CD14-positive monocyte (primary cell): Measurements from ENCODE around the gene ITGB2. TPM values are rescaled to one million over a fixed set of nuclear protein-coding genes. Genes with fewer than 3 reads are reported as not detected.

Experiments used
- DNase-seq, 3 donors: peaks; one replicate each; pipeline ENCODE4 v3.0.0-alpha.2; 2011 to 2022
- H2AFZ ChIP-seq: 2 replicates; pipeline ENCODE4 v1.6.0; 2012; ENCODE audit warnings: mild to moderate bottlenecking, low read depth, low read length, inconsistent platforms; ENCODE audit not compliant: insufficient read depth, poor library complexity, severe bottlenecking
- H3K27ac ChIP-seq, 2 donors: 1 replicate in 1 of 2; 2 replicates in 1 of 2; pipeline ENCODE4 v1.5.1; 2012 to 2013; ENCODE audit warnings: low read length in 2 of 2, control low read depth in 1 of 2, inconsistent platforms in 1 of 2, low read depth in 1 of 2, mild to moderate bottlenecking in 1 of 2
- H3K27me3 ChIP-seq, 2 donors: one replicate each; pipeline versions ENCODE4 v1.6.0 to v1.6.1; 2011 to 2013; ENCODE audit warnings: low read length in 2 of 2; ENCODE audit not compliant: control insufficient read depth in 2 of 2, insufficient read depth in 2 of 2
- H3K36me3 ChIP-seq, 2 donors: replicated peaks in 1 of 2; 1 replicate in 1 of 2; 2 replicates in 1 of 2; pipeline versions ENCODE4 v1.5.1 to v1.6.1; 2012 to 2013; ENCODE audit warnings: low read length in 2 of 2, control low read depth in 1 of 2, inconsistent platforms in 1 of 2, mild to moderate bottlenecking in 1 of 2; ENCODE audit not compliant: insufficient read depth in 2 of 2, control insufficient read depth in 1 of 2
- H3K4me1 ChIP-seq, 2 donors: 1 replicate in 1 of 2; 2 replicates in 1 of 2; pipeline versions ENCODE4 v1.5.1 to v1.6.1; 2012 to 2013; ENCODE audit warnings: low read length in 2 of 2, control low read depth in 1 of 2, inconsistent platforms in 1 of 2, mild to moderate bottlenecking in 1 of 2, moderate library complexity in 1 of 2; ENCODE audit not compliant: insufficient read depth in 2 of 2, control insufficient read depth in 1 of 2
- H3K4me2 ChIP-seq: replicated peaks from 2 replicates; pipeline ENCODE3; 2012; ENCODE audit warnings: low read length, moderate library complexity, mild to moderate bottlenecking; ENCODE audit not compliant: poor library complexity, severe bottlenecking; ENCODE audit errors: extremely low read depth
- H3K4me3 ChIP-seq, 3 experiments: fragments of 200-600 bp in 1 of 3; sonication (generic) in 1 of 3; replicated peaks in 1 of 3; 1 replicate in 2 of 3; 2 replicates in 1 of 3; pipeline ENCODE4 v1.5.1; 2011 to 2013; ENCODE audit warnings: low read length in 3 of 3, mild to moderate bottlenecking in 3 of 3, control low read depth in 2 of 3, low read depth in 2 of 3, inconsistent platforms in 1 of 3, moderate library complexity in 1 of 3
- H3K79me2 ChIP-seq: 2 replicates; pipeline ENCODE4 v1.6.0; 2012; ENCODE audit warnings: mild to moderate bottlenecking, control low read depth, inconsistent platforms, low read length, moderate library complexity; ENCODE audit not compliant: insufficient read depth
- H3K9ac ChIP-seq: 2 replicates; pipeline ENCODE4 v1.6.0; 2017; ENCODE audit warnings: low read length, mild to moderate bottlenecking; ENCODE audit not compliant: insufficient read depth, poor library complexity, severe bottlenecking
- H3K9me3 ChIP-seq, 2 donors: replicated peaks in 1 of 2; 1 replicate in 1 of 2; 2 replicates in 1 of 2; pipeline versions ENCODE4 v1.5.1 to v1.6.1; 2012 to 2013; ENCODE audit warnings: low read length in 2 of 2, control low read depth in 1 of 2; ENCODE audit not compliant: control insufficient read depth in 1 of 2, insufficient read depth in 1 of 2
- H4K20me1 ChIP-seq: 2 replicates; pipeline ENCODE4 v1.6.0; 2012; ENCODE audit warnings: mild to moderate bottlenecking, low read length, control low read depth, moderate library complexity; ENCODE audit not compliant: insufficient read depth
- H3K27ac Mint-ChIP-seq, 7 donors: one replicate each; pipeline ENCODE4 v1.8.0; 2020; ENCODE audit warnings: mild to moderate bottlenecking in 7 of 7, mixed read lengths in 7 of 7, moderate library complexity in 6 of 7, inconsistent platforms in 2 of 7
- H3K27me3 Mint-ChIP-seq, 3 donors: one replicate each; pipeline ENCODE4 v1.8.0; 2021 to 2022; ENCODE audit warnings: low read depth in 3 of 3, mild to moderate bottlenecking in 3 of 3, mixed read lengths in 3 of 3, moderate library complexity in 3 of 3, inconsistent platforms in 1 of 3
- H3K36me3 Mint-ChIP-seq, 2 donors: one replicate each; pipeline ENCODE4 v1.8.0; 2020; ENCODE audit warnings: mixed read lengths in 2 of 2, inconsistent platforms in 1 of 2, mild to moderate bottlenecking in 1 of 2
- H3K4me1 Mint-ChIP-seq: one replicate; pipeline ENCODE4 v1.8.0; 2020; ENCODE audit warnings: mild to moderate bottlenecking, mixed read lengths
- H3K4me3 Mint-ChIP-seq, 2 donors: one replicate each; pipeline ENCODE4 v1.8.0; 2020; ENCODE audit warnings: mild to moderate bottlenecking in 2 of 2, mixed read lengths in 2 of 2, moderate library complexity in 1 of 2
- H3K9me3 Mint-ChIP-seq, 7 donors: one replicate each; pipeline ENCODE4 v1.8.0; 2020 to 2022; ENCODE audit warnings: mixed read lengths in 7 of 7, mild to moderate bottlenecking in 6 of 7, moderate library complexity in 6 of 7, inconsistent platforms in 2 of 7
- WGBS: methylation state at CpG from one replicate; pipeline ENCODE4 v1.1.5; 2013; ENCODE audit warnings: missing lambda C conversion rate; ENCODE audit not compliant: insufficient coverage; 5-methylcytosine and 5-hydroxymethylcytosine counted together
- intact Hi-C, 2 donors: fragments of 100-400 bp; cut with micrococcal nuclease; formaldehyde crosslinking; loops; one replicate each; pipeline versions ENCODE4 v1.15.0 to v1.15.1; 2023
- polyA plus RNA-seq, 3 donors: library from polyadenylated mRNA; depleted of rRNA in 1 of 3; unstranded in 2 of 3; stranded (reverse) in 1 of 3; fragments of 300-500 nt in 2 of 3; fragments of >200 nt in 1 of 3; fragmentation: Illumina TruSeq in 2 of 3; gene quantifications; 1 replicate in 2 of 3; 2 replicates in 1 of 3; pipeline ENCODE4 v1.2.3, GENCODE V29; 2012 to 2021
- TF ChIP-seq, protein P1 (sequence below): fragments of 200-600 bp; IDR thresholded peaks from one replicate; pipeline ENCODE4 v1.8.0; 2022; ENCODE audit warnings: antibody characterized with exemption, mild to moderate bottlenecking

Gene ITGB2
- polyA plus RNA-seq, 3 donors, result 1,470 to 1,628 (median 1,602) TPM

- Histone ChIP-seq H3K4me2 (peak overlapping the region; percentile 33), H3K4me3 (peak overlapping the region in 1 of 3 experiments; percentile 45), H3K27me3 (no peaks in the 10 kb centered on the region), H3K4me1 (peaks cover 99 to 100% of the 10 kb centered on the region in 2 donors), H3K9ac (no peak overlapping the region), H3K9me3 (no peaks in the 10 kb centered on the region), H3K79me2 (peaks cover 98% of the 10 kb centered on the region), H3K27ac (peak overlapping the region; percentile 69 to 81), H3K36me3 (peaks cover 62 to 66% of the 10 kb centered on the region in 2 donors), H4K20me1 (peaks cover 99% of the 10 kb centered on the region), H2AFZ (no peak overlapping the region)
- TF ChIP-seq, protein P1, sequence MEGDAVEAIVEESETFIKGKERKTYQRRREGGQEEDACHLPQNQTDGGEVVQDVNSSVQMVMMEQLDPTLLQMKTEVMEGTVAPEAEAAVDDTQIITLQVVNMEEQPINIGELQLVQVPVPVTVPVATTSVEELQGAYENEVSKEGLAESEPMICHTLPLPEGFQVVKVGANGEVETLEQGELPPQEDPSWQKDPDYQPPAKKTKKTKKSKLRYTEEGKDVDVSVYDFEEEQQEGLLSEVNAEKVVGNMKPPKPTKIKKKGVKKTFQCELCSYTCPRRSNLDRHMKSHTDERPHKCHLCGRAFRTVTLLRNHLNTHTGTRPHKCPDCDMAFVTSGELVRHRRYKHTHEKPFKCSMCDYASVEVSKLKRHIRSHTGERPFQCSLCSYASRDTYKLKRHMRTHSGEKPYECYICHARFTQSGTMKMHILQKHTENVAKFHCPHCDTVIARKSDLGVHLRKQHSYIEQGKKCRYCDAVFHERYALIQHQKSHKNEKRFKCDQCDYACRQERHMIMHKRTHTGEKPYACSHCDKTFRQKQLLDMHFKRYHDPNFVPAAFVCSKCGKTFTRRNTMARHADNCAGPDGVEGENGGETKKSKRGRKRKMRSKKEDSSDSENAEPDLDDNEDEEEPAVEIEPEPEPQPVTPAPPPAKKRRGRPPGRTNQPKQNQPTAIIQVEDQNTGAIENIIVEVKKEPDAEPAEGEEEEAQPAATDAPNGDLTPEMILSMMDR, result no peak
- Mint-ChIP-seq H3K27ac (peak overlapping the region; percentile 73 to 95 (median 92)), H3K36me3 (peaks cover 44 to 68% of the 10 kb centered on the region in 2 donors), H3K4me3 (peak overlapping the region in 1 of 2 donors; percentile 53), H3K27me3 (peaks cover 0 to 4% (median 2%) of the 10 kb centered on the region in 3 donors), H3K9me3 (no peaks in the 10 kb centered on the region), H3K4me1 (peaks cover 88% of the 10 kb centered on the region)
- DNase-seq, result no peak
- intact Hi-C loops, result loop anchor here in 1 of 2 donors (5.0 kb wide), 1 partner anchor 37 kb away; the partner anchor contains the start of gene PTTG1IP
- 93% methylated on average over 20 of the region's 21 CpGs for WGBS
Observed at GRCh38 chr21:44908908-44909307, 11.8 kb downstream of the ITGB2 start.

- intact Hi-C loops, result loop anchor here in 1 of 2 donors (5.0 kb wide), 1 partner anchor 36 kb away; the partner anchor contains the start of gene PTTG1IP
- no peaks in the 10 kb centered on the region for H3K9me3 Mint-ChIP-seq
- TF ChIP-seq, protein P1, result no peak
- Histone ChIP-seq H3K4me2 (peak overlapping the region; percentile 61), H3K79me2 (peaks cover 97% of the 10 kb centered on the region), H2AFZ (no peak overlapping the region), H3K9me3 (no peaks in the 10 kb centered on the region), H4K20me1 (peaks cover 99% of the 10 kb centered on the region), H3K36me3 (peaks cover 69 to 70% of the 10 kb centered on the region in 2 donors), H3K4me3 (peak overlapping the region in 2 of 3 experiments; percentile 2 to 48), H3K27ac (peak overlapping the region; percentile 73 to 85), H3K27me3 (no peaks in the 10 kb centered on the region), H3K9ac (no peak overlapping the region), H3K4me1 (peaks cover 99 to 100% of the 10 kb centered on the region in 2 donors)
- H3K27ac Mint-ChIP-seq, result peak overlapping the region; percentile 73 to 95 (median 92)
- peak overlapping the region; percentile 43 to 53 for H3K4me3 Mint-ChIP-seq
- H3K36me3 Mint-ChIP-seq, result peaks cover 49 to 75% of the 10 kb centered on the region in 2 donors
- H3K27me3 Mint-ChIP-seq, result peaks cover 0 to 3% (median 2%) of the 10 kb centered on the region in 3 donors
- 57% methylated on average over 15 of the region's 25 CpGs for WGBS
- peaks cover 89% of the 10 kb centered on the region for H3K4me1 Mint-ChIP-seq
- DNase-seq, result peak; percentile 79 to 88 (median 83)
Observed at GRCh38 chr21:44907966-44908895, 12.5 kb downstream of the ITGB2 start.
